HepG2 (cell line): ENCODE results near the gene RIPK1. TPM values are rescaled to one million over a fixed set of nuclear protein-coding genes. Genes with fewer than 3 reads are reported as not detected.
A peak's percentile ranks its signal among the peaks of the same experiment; 100 is the strongest.

Source experiments
- ARHGAP35 ChIP-seq: sonication (generic); formaldehyde crosslinking; IDR thresholded peaks from 2 replicates; pipeline ENCODE4 v1.9.0; 2022; ENCODE audit warnings: mild to moderate bottlenecking, inconsistent platforms, moderate library complexity, missing genetic modification reagents, borderline replicate concordance
- ATM ChIP-seq: fragments of 450-650 bp; IDR thresholded peaks from 2 replicates; pipeline ENCODE4 v1.7.1; 2017; ENCODE audit warnings: mild to moderate bottlenecking, borderline replicate concordance
- BRF2 ChIP-seq: sonication (generic); formaldehyde crosslinking; IDR thresholded peaks from 2 replicates; pipeline ENCODE4 v1.8.1; 2022; ENCODE audit warnings: mild to moderate bottlenecking, missing genetic modification reagents
- CBX1 ChIP-seq: IDR thresholded peaks from one replicate; pipeline ENCODE4 v1.6.1; 2016; ENCODE audit warnings: antibody characterized with exemption, low read depth
- ETV5 ChIP-seq: IDR thresholded peaks from 2 replicates; pipeline ENCODE4 v1.6.1; 2018; ENCODE audit warnings: missing biosample characterization, missing genetic modification reagents, inconsistent platforms, borderline replicate concordance
- FOXP1 ChIP-seq, 2 experiments: fragments of 450-650 bp in 1 of 2; IDR thresholded peaks; 2 replicates each; pipeline ENCODE4 v1.6.1; 2017 to 2018; ENCODE audit warnings: antibody characterized with exemption in 1 of 2
- IKZF1 ChIP-seq: fragments of 450-650 bp; IDR thresholded peaks from 2 replicates; pipeline ENCODE4 v1.7.1; 2016
- JUND ChIP-seq: sonication (generic); formaldehyde crosslinking; IDR thresholded peaks from 2 replicates; pipeline ENCODE4 v1.8.0; 2022; ENCODE audit warnings: mild to moderate bottlenecking, missing genetic modification reagents
- KDM1A ChIP-seq: IDR thresholded peaks from 2 replicates; pipeline ENCODE4 v1.6.1; 2016; ENCODE audit warnings: missing compliant biosample characterization
- KDM5B ChIP-seq: sonication (generic); formaldehyde crosslinking; IDR thresholded peaks from 2 replicates; pipeline ENCODE4 v1.4.0; 2020; ENCODE audit warnings: missing genetic modification reagents, mild to moderate bottlenecking, borderline replicate concordance
- KLF11 ChIP-seq: IDR thresholded peaks from 2 replicates; pipeline ENCODE4 v1.6.1; 2016; ENCODE audit warnings: missing compliant biosample characterization
- MATR3 ChIP-seq: sonication (generic); formaldehyde crosslinking; IDR thresholded peaks from 2 replicates; pipeline ENCODE4 v1.4.0; 2020; ENCODE audit warnings: missing genetic modification reagents
- NRL ChIP-seq: sonication (generic); formaldehyde crosslinking; IDR thresholded peaks from 2 replicates; pipeline ENCODE4 v1.5.0; 2020; ENCODE audit warnings: missing genetic modification reagents, mild to moderate bottlenecking, moderate library complexity, borderline replicate concordance
- PAWR ChIP-seq: sonication (generic); formaldehyde crosslinking; IDR thresholded peaks from 2 replicates; pipeline ENCODE4 v1.4.0; 2020; ENCODE audit warnings: missing genetic modification reagents, mild to moderate bottlenecking, borderline replicate concordance
- PITX1 ChIP-seq: sonication (generic); formaldehyde crosslinking; IDR thresholded peaks from 2 replicates; pipeline ENCODE4 v1.5.1; 2020; ENCODE audit warnings: mild to moderate bottlenecking, missing genetic modification reagents
- PLSCR1 ChIP-seq: sonication (generic); formaldehyde crosslinking; IDR thresholded peaks from 2 replicates; pipeline ENCODE4 v1.5.0; 2020; ENCODE audit warnings: missing genetic modification reagents, mild to moderate bottlenecking, borderline replicate concordance
- RBFOX2 ChIP-seq: fragments of 200-400 bp; formaldehyde crosslinking; IDR thresholded peaks from 2 replicates; pipeline ENCODE4 v1.6.1; 2017; ENCODE audit warnings: low read depth, mild to moderate bottlenecking, low read length
- RELA ChIP-seq: sonication (generic); formaldehyde crosslinking; IDR thresholded peaks from 2 replicates; pipeline ENCODE4 v1.4.0; 2020; ENCODE audit warnings: missing genetic modification reagents
- REPIN1 ChIP-seq: sonication (generic); formaldehyde crosslinking; IDR thresholded peaks from 2 replicates; pipeline ENCODE4 v1.8.0; 2022; ENCODE audit warnings: missing genetic modification reagents, low read depth, mild to moderate bottlenecking, borderline replicate concordance
- SIX1 ChIP-seq: sonication (generic); formaldehyde crosslinking; IDR thresholded peaks from 2 replicates; pipeline ENCODE4 v1.4.0; 2020; ENCODE audit warnings: missing genetic modification reagents, borderline replicate concordance
- TAF15 ChIP-seq: fragments of 200-400 bp; formaldehyde crosslinking; IDR thresholded peaks from one replicate; pipeline ENCODE4 v1.6.1; 2018; ENCODE audit warnings: mild to moderate bottlenecking, low read depth, low read length; ENCODE audit not compliant: poor library complexity, severe bottlenecking
- ZBTB21 ChIP-seq: sonication (generic); formaldehyde crosslinking; IDR thresholded peaks from 2 replicates; pipeline ENCODE4 v1.4.0; 2020; ENCODE audit warnings: missing genetic modification reagents
- ZBTB37 ChIP-seq: sonication (generic); formaldehyde crosslinking; IDR thresholded peaks from 2 replicates; pipeline ENCODE4 v1.4.0; 2020; ENCODE audit warnings: mild to moderate bottlenecking, missing genetic modification reagents
- ZNF124 ChIP-seq: sonication (generic); formaldehyde crosslinking; IDR thresholded peaks from 2 replicates; pipeline ENCODE4 v1.4.0; 2020; ENCODE audit warnings: missing genetic modification reagents
- ZNF30 ChIP-seq: sonication (generic); formaldehyde crosslinking; IDR thresholded peaks from 2 replicates; pipeline ENCODE4 v1.5.0; 2020; ENCODE audit warnings: mild to moderate bottlenecking, missing genetic modification reagents
- ZNF367 ChIP-seq: sonication (generic); formaldehyde crosslinking; IDR thresholded peaks from 2 replicates; pipeline ENCODE4 v1.4.0; 2020; ENCODE audit warnings: missing genetic modification reagents, borderline replicate concordance
- ZNF501 ChIP-seq: sonication (generic); formaldehyde crosslinking; IDR thresholded peaks from 2 replicates; pipeline ENCODE4 v1.5.1; 2020; ENCODE audit warnings: mild to moderate bottlenecking, moderate library complexity, missing genetic modification reagents
- ZNF747 ChIP-seq: sonication (generic); formaldehyde crosslinking; IDR thresholded peaks from 2 replicates; pipeline ENCODE4 v1.8.1; 2023; ENCODE audit warnings: missing genetic modification reagents, mild to moderate bottlenecking, borderline replicate concordance
- ZNF768 ChIP-seq: sonication (generic); formaldehyde crosslinking; IDR thresholded peaks from 2 replicates; pipeline ENCODE4 v1.4.0; 2020; ENCODE audit warnings: missing genetic modification reagents
- polyA plus RNA-seq, 8 experiments: library from polyadenylated mRNA; depleted of rRNA in 3 of 8; stranded (reverse) in 7 of 8; unstranded in 1 of 8; fragments of >200 nt; fragmentation: Illumina TruSeq in 4 of 8; extraction: Trizol in 4 of 8; gene quantifications; 2 replicates each; pipeline versions ENCODE4 v1.2.1 to v1.2.3, GENCODE V29; 2011 to 2016; ENCODE audit warnings: low read depth in 4 of 8, missing spikeins in 1 of 8, mixed read lengths in 1 of 8; ENCODE audit not compliant: insufficient read depth in 1 of 8
- total RNA-seq, 5 experiments: library from RNA; depleted of rRNA; stranded (reverse); fragments of >200 nt; fragmentation: Illumina TruSeq; extraction: Trizol; gene quantifications; 2 replicates each; pipeline ENCODE4 v1.2.3, GENCODE V29; 2016; ENCODE audit warnings: low read depth in 1 of 5

The RIPK1 gene
- total and polyA plus RNA-seq, 2 of the 13 experiments (the other 11 are each of a cell fraction or from before 2014, with no cell fraction given): 9.0 to 10.3 TPM

GRCh38 chr6:3139090-3139903, 71.0 kb downstream of the RIPK1 start (continued):
- TF ChIP-seq BRF2 (CRISPR knock-in tag): no peak
- TF ChIP-seq ZBTB21 (CRISPR knock-in tag): no peak; the same call in 1 of the 2 replicates
- TF ChIP-seq ZNF30 (CRISPR knock-in tag): no peak
- TF ChIP-seq RBFOX2: peak; percentile 41; the same call in 1 of the 2 replicates
- no peak for TF ChIP-seq MATR3 (CRISPR knock-in tag)
- TF ChIP-seq KLF11 (CRISPR knock-in tag): peak; percentile 50; the same call in 1 of the 2 replicates
- TF ChIP-seq ZNF501 (CRISPR knock-in tag): no peak; the same call in none of the 2 replicates
- 0 out of 2 replicates have a peak, but pooled peaks have one; percentile 52 for TF ChIP-seq JUND (CRISPR knock-in tag)
- peak; percentile 70; the same call in 1 of the 2 replicates for TF ChIP-seq SIX1 (CRISPR knock-in tag)
- peak; percentile 83; the same call in 1 of the 2 replicates for TF ChIP-seq ETV5 (CRISPR knock-in tag)
- TF ChIP-seq CBX1: no peak
- TF ChIP-seq NRL (CRISPR knock-in tag): peak; percentile 92; the same call in 1 of the 2 replicates
- TF ChIP-seq ZNF747 (CRISPR knock-in tag): peak; percentile 74; the same call in 1 of the 2 replicates
- no peak for TF ChIP-seq KDM1A (CRISPR knock-in tag)
- no peak for TF ChIP-seq PLSCR1 (CRISPR knock-in tag)
- peak; percentile 73 for TF ChIP-seq FOXP1 (IDR thresholded peaks at IDR 0.05)
- peak; percentile 96 for TF ChIP-seq FOXP1 (CRISPR knock-in tag; IDR thresholded peaks at IDR 0.05)
- TF ChIP-seq ZNF124: peak; percentile 69; the same call in 1 of the 2 replicates
- TF ChIP-seq ARHGAP35 (CRISPR knock-in tag): no peak; the same call in 1 of the 2 replicates
- TF ChIP-seq PITX1 (CRISPR knock-in tag): peak; percentile 91
- no peak for TF ChIP-seq ATM
- peak; percentile 53; the same call in 1 of the 2 replicates for TF ChIP-seq KDM5B (CRISPR knock-in tag)
- no peak for TF ChIP-seq ZNF367
- no peak for TF ChIP-seq RELA (CRISPR knock-in tag)
- peak; percentile 47; the same call in 1 of the 2 replicates for TF ChIP-seq ZNF768 (CRISPR knock-in tag)
- TF ChIP-seq TAF15: no peak
- no peak for TF ChIP-seq IKZF1
- TF ChIP-seq PAWR (CRISPR knock-in tag): no peak
- TF ChIP-seq REPIN1 (CRISPR knock-in tag): peak; percentile 91
- no peak for TF ChIP-seq ZBTB37 (CRISPR knock-in tag)
